Neural crest cell (in vitro differentiated cells): ENCODE data around the gene RPS28. TPM values are rescaled to one million over a fixed set of nuclear protein-coding genes. Genes with fewer than 3 reads are reported as not detected.

Experiments used
- DNase-seq: peaks from one replicate; pipeline ENCODE4 v3.0.0; 2021; ENCODE audit warnings: low read depth, mixed read lengths, low spot score
- H3K27ac Mint-ChIP-seq: one replicate; pipeline ENCODE4 v1.8.0; 2021; ENCODE audit warnings: mild to moderate bottlenecking, mixed read lengths; ENCODE audit not compliant: unreplicated experiment
- H3K27me3 Mint-ChIP-seq: 2 replicates; pipeline ENCODE4 v1.8.0; 2021; ENCODE audit warnings: low read depth, mild to moderate bottlenecking, mixed read lengths
- H3K36me3 Mint-ChIP-seq: 2 replicates; pipeline ENCODE4 v1.8.0; 2021; ENCODE audit warnings: low read depth, mild to moderate bottlenecking, mixed read lengths
- H3K4me1 Mint-ChIP-seq: 2 replicates; pipeline ENCODE4 v1.8.0; 2021; ENCODE audit warnings: mixed read lengths
- H3K4me3 Mint-ChIP-seq: one replicate; pipeline ENCODE4 v1.8.0; 2021; ENCODE audit warnings: mild to moderate bottlenecking, mixed read lengths
- H3K9me3 Mint-ChIP-seq: 2 replicates; pipeline ENCODE4 v1.8.0; 2021; ENCODE audit warnings: mixed read lengths
- total RNA-seq: library from RNA; stranded (reverse); gene quantifications from 2 replicates; pipeline ENCODE4 v1.2.1, GENCODE V29; 2021
- TF ChIP-seq, protein P1 (sequence below): fragments of 200-600 bp; sonication (generic); conservative IDR thresholded peaks from 2 replicates; pipeline ENCODE4 v1.5.0; 2021; ENCODE audit warnings: antibody characterized with exemption, mild to moderate bottlenecking

The RPS28 gene
- total RNA-seq, 1 donor from 2014 or later, result 1,634 TPM

- Mint-ChIP-seq H3K9me3 (no peaks in the 10 kb centered on the region), H3K4me1 (peaks cover 3% of the 10 kb centered on the region), H3K27ac (no peak overlapping the region), H3K4me3 (peak overlapping the region; percentile 35), H3K36me3 (no peaks in the 10 kb centered on the region), H3K27me3 (peaks cover 79% of the 10 kb centered on the region)
- TF ChIP-seq, protein P1, sequence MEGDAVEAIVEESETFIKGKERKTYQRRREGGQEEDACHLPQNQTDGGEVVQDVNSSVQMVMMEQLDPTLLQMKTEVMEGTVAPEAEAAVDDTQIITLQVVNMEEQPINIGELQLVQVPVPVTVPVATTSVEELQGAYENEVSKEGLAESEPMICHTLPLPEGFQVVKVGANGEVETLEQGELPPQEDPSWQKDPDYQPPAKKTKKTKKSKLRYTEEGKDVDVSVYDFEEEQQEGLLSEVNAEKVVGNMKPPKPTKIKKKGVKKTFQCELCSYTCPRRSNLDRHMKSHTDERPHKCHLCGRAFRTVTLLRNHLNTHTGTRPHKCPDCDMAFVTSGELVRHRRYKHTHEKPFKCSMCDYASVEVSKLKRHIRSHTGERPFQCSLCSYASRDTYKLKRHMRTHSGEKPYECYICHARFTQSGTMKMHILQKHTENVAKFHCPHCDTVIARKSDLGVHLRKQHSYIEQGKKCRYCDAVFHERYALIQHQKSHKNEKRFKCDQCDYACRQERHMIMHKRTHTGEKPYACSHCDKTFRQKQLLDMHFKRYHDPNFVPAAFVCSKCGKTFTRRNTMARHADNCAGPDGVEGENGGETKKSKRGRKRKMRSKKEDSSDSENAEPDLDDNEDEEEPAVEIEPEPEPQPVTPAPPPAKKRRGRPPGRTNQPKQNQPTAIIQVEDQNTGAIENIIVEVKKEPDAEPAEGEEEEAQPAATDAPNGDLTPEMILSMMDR, result peak; percentile 48
- no peak for DNase-seq
These were observed 14.2 kb downstream of the RPS28 start for GRCh38 chr19:8335343-8336071.

DNA sequence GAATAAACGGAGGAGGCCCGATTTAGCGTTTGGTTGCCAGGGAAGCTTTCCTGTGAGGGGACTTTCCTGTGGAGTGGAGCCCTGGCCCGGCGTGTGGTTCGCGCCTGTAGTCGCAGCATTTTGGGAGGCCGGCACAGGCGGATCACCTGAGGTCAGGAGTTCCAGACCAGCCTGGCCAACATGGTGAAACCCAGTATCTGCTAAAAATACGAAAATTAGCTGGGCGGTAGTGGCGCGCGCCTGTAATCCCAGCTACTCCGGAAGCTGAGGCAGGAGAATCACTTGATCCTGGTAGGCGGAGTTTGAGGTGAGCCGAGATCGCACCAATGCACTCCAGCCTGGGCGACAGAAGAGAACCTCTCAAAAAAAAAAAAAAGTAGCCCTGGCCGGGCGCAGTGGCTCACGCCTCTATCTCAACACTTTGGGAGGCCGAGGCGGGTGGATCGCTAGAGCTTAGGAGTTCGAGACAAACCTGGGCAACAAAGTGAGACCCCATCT lies 14.8 kb downstream of the RPS28 start:
- Mint-ChIP-seq H3K36me3 (no peaks in the 10 kb centered on the region), H3K9me3 (no peaks in the 10 kb centered on the region), H3K4me1 (peaks cover 8% of the 10 kb centered on the region), H3K4me3 (peak overlapping the region; percentile 35), H3K27ac (no peak overlapping the region), H3K27me3 (peaks cover 79% of the 10 kb centered on the region)
- TF ChIP-seq, protein P1, result no peak
- no peak for DNase-seq

DNA sequence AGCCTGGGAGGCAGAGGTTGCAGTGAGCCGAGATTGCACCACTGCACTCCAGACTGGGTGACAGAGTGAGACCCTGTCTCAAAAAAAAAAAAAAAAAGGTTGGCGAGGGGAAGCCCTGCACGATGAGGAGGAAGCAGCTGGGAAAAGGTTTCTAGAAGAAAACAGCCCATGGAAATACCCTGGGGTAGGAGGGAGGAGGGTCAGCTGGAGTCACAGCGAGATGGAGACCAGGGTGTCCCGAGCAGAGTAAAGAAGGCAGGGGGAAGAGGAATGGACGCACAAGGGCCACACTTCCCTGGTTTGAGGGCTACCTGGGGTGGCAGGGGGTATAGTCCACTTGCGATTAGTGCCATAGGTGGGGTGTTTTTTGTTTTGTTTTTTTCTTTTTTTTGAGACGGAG lies 15.4 kb downstream of the RPS28 start:
- H3K27ac Mint-ChIP-seq, result no peak overlapping the region
- H3K4me1 Mint-ChIP-seq, result peaks cover 8% of the 10 kb centered on the region
- H3K27me3 Mint-ChIP-seq, result peaks cover 79% of the 10 kb centered on the region
- no peak for DNase-seq
- H3K9me3 Mint-ChIP-seq, result no peaks in the 10 kb centered on the region
- no peak overlapping the region for H3K4me3 Mint-ChIP-seq
- TF ChIP-seq, protein P1, result no peak
- no peaks in the 10 kb centered on the region for H3K36me3 Mint-ChIP-seq

DNA sequence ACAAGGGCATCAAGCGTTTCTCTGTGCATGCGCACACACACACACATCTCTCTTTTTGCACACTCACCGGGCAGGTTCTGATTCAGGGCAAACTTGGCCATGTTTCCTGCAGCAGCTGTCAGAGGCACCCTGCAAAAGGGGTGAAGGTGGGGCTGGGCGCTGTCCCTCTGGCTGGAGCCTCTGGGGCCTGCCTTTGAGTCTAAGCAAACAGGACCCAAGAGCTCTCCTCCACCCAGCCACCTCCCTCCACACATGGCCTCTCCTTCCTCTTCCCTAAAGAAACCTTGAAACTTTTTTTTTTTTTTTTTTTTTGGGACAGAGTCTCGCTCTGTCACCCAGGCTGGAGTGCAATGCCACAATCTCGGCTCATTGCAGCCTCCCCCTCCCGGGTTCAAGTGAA lies 16.4 kb downstream of the RPS28 start:
- H3K27ac Mint-ChIP-seq, result no peak overlapping the region
- H3K9me3 Mint-ChIP-seq, result no peaks in the 10 kb centered on the region
- H3K4me3 Mint-ChIP-seq, result peak overlapping the region; percentile 15
- TF ChIP-seq, protein P1, result no peak
- no peaks in the 10 kb centered on the region for H3K36me3 Mint-ChIP-seq
- DNase-seq, result no peak
- peaks cover 81% of the 10 kb centered on the region for H3K27me3 Mint-ChIP-seq
- peaks cover 8% of the 10 kb centered on the region for H3K4me1 Mint-ChIP-seq

DNA sequence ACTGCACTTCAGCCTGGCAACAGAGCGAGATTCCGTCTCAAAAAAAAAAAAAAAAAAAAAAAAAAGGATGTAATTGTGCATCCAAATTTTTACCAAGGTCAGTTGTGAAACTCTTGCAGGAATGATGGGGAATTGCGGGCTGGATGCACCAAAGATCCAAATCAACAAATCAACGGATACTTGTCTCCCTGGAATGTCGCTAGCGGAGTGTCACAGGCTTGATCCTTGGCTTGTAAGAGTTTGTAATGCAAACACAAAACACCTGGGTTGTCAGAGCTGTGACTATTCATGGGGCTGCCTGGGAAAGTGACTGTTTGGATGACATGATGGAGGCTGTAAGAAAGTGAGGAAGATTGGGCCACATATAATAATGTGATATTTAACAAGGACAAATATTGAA lies 17.5 kb downstream of the RPS28 start:
- no peaks in the 10 kb centered on the region for H3K36me3 Mint-ChIP-seq
- no peak overlapping the region for H3K27ac Mint-ChIP-seq
- H3K27me3 Mint-ChIP-seq, result peaks cover 78% of the 10 kb centered on the region
- H3K9me3 Mint-ChIP-seq, result no peaks in the 10 kb centered on the region
- TF ChIP-seq, protein P1, result no peak
- H3K4me1 Mint-ChIP-seq, result peaks cover 8% of the 10 kb centered on the region
- no peak overlapping the region for H3K4me3 Mint-ChIP-seq
- no peak for DNase-seq
